Glomerular visceral epithelial cell (primary cell): ENCODE results near the gene TANK.

Experiments used
- DNase-seq: peaks from one replicate; pipeline ENCODE4 v3.0.0-alpha.2; 2016; ENCODE audit errors: extremely low spot score

The TANK gene

DNA sequence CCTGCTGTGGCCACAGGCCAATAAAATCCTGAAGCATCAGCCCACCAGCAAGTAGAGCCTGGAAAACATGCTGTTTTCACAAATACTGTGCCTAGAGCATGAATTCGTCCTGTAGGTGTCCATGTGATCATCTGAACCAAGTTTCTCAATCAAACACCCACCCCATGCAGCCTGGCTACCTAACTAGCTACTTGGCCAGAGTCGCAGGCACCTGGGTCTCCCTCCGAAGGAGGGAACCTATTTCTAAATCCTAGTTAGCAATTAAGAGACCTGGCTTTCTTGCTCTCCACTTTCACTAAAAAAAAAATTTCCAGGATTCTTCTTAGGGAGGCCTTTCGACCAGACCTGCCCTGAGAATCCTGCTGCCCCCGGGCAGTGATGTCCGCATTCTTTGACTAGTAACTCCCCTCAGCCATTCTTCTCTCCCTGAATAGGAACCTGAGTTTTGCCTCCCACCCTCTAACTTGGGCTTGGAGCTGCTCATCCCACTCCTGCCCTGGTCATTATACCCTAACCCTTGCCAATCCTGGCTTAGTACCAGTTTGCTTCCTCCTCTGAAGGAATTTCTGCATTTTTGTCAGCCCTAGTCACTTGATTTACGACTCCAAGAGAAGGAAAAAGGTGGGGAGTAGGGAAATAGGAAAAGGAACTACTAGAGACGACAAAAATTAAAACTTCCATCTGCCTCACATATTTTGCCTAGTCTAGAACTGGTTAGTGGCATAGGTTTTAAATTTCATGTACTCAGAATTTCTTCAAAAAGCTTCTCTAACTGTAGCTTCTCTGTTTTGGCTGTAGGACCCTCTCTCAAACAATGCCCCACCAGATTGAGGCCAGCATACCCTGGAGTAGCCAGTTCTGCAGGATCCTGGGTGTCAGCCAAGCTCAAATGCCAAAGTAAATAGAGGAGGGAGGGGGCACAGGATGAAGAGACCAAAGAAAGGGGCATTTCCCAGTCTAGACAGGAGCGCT lies 25.4 kb upstream of the TANK start:
- DNase-seq = peak; percentile 53

DNA sequence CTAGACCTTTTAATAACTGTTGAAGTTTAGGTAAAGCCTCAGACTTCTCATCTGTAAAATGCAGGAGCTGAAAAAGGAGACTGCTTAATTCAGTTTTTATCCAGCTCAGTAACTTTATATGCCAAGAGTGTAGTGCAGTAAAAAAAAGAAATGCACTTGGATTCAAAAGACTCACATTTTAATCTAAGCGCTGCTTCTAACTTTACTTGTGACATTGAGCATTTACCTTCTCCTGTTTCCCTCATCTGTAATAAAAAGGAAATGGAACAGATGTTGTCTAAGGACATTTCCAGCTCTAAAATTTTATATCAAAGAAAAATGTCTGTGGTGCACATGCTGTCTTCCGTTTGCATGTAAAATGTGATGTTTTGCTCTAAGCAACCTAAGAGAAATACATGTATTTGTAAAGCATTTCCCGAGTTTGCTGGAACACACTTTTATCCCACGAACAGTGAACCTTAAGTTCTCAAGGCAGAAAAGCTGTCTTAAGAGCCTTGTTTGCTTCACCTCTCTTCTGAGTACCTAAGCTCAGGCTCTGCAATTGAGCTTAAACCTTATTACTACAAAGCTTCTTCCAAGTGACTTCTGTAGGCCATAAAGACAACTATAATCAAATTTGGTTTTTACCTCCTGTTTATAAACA lies 24.2 kb upstream of the TANK start:
- DNase-seq = no peak

GRCh38 chr2:161136696-161137324 lies 23.4 kb upstream of the TANK start:
- DNase-seq = peak; percentile 67

DNA sequence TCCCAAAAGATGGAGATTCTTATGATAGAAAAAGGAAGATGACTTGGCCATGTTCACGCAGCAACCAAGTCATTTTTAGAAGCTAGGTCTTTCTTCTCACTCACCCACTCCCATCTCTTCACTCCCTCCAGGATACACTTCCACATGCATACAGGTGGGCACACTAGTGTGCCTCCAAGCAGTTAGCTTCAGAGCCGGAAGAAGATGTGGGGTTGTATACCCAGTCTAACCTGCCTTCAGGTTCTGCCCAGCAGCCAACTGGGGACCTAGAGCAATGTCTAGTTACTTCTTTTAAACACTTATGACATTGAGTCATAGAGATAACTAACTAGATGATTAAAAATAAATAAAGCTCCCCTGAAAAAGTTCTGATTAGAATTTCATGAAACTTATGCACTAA lies 21.8 kb upstream of the TANK start:
- peak; percentile 25 for DNase-seq

- peak; percentile 46 for DNase-seq
Measured at GRCh38 chr2:161139098-161139987, 20.9 kb upstream of the TANK start.

DNA sequence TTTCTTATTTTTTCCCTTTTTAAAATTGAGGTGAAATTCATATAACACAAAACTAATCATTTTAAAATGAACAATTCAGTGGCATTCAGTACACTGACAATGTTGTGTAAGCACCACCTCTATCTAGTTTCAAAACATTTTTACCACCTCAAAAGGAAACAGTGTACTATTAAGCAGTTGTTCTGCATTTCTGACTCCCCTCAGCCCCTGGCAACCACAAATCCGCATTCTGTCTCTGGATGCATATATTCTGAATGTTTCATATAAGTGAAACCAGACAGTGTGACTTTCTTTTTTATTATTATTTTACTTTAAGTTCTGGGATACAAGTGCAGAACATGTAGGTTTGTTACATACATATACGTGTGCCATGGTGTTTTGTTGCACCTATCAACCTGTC lies 19.2 kb upstream of the TANK start:
- no peak for DNase-seq

DNA sequence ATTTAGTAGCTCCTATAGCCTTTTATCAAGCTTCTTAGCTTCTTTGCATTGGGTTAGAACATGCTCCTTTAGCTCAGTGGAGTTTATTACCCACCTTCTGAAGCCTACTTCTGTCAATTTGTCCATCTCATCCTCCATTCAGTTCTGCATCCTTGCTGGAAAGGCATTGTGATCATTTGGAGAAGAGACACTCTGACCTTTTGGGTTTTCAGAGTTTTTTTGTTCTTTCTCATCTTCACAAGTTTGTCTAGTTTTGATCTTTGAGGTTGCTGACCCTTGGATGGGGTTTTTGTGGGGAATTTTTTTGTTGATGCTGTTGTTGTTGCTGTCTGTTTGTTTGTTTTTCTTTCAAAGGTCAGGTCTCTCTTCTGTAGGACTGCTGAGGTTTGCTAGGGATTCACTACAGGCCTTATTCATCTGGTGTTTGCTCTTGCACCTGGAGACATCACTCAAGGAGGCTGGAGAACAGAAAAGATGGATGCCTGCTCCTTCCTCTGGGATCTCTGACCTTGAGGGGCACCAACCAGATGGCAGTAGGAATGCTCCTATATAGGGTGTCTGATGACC lies 13.9 kb upstream of the TANK start:
- no peak for DNase-seq

DNA sequence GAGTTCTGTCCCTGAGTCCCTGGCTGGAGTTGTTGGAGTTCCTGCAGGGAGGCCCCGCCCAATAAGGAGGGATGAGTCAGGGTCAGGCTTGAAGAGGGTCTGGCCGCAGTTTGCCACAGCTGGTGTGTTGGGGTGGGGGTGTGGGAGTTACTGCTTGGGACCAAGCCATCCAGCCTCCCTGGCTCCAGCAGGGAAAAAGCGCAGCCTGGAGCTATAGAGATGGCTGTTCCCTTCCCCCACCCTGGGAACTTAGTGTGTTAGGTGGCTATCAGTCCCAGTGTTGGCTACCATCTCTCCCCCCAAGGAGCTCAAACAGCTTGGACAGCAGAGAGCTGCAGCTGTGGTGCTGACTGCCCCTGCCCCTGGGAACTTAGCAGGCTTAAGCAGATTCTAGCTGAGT lies 13.2 kb upstream of the TANK start:
- DNase-seq = no peak

GRCh38 chr2:161147856-161148255 lies 12.4 kb upstream of the TANK start:
- DNase-seq = no peak

GRCh38 chr2:161150704-161151103 lies 9.5 kb upstream of the TANK start:
- DNase-seq = no peak

DNA sequence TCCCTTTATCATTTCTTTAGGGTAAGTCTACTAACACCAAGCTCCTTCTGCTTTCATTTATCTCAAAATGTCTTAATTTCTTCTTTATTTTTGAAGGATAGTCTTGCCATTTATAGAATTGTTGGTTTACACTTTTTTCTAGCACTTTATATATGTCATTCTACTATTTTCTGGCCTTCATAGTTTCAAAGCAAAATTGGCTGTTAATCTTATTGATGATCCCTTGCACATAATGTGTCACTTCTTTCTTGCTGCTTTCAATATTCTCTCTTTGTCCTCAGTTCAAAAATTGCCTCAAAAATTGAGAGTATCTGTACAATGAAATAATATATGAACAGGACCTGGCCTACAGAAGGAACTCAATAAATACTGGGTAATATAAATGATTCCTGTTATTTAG lies 7.9 kb upstream of the TANK start:
- DNase-seq = no peak

GRCh38 chr2:161158882-161159281 lies 1.3 kb upstream of the TANK start:
- DNase-seq = no peak

- DNase-seq = no peak
Measured at GRCh38 chr2:161159456-161160225, 587 bp upstream of the TANK start.

- no peak for DNase-seq
Measured at GRCh38 chr2:161161074-161161706, 962 bp downstream of the TANK start.

GRCh38 chr2:161163440-161163839 lies 3.2 kb downstream of the TANK start:
- DNase-seq = no peak

DNA sequence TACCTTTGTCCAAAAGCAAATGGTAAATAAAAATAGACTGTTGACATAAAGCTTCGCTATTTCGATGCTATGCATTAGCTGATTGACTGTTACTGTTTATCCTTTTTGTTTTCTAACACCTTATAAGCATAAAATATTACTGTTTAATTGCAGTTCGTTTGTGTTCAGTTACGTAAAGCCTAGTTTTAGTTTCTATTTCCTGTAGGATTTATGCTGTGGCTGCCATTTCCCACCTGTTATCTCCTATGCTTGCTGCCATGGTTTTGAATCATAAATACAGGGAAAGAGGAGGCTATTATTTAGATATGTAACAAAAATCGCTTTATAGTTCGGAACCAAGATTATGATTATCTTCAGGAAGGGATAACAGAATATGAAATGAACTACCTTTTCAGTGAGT lies 3.9 kb downstream of the TANK start:
- no peak for DNase-seq

DNA sequence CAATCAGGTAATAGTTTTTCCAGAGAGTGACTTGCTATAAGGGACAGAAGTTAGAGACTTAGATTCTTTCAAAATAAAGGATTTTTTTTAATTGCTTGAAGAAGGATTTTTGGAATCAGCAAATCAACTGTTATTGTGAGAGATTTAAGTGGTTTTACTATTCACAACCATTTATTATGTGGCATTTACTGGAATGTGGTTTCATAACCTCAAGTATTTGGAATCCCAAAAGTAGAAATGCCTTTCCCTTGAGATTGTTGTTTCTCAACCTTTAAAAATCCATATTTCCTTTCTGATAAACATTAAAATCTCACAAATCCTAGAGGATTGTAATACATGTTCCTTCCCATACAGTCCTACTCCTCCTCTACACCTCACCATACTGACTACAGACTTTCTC lies 5.0 kb downstream of the TANK start:
- DNase-seq = peak; percentile 42

GRCh38 chr2:161165811-161166210 lies 5.6 kb downstream of the TANK start:
- DNase-seq = no peak

DNA sequence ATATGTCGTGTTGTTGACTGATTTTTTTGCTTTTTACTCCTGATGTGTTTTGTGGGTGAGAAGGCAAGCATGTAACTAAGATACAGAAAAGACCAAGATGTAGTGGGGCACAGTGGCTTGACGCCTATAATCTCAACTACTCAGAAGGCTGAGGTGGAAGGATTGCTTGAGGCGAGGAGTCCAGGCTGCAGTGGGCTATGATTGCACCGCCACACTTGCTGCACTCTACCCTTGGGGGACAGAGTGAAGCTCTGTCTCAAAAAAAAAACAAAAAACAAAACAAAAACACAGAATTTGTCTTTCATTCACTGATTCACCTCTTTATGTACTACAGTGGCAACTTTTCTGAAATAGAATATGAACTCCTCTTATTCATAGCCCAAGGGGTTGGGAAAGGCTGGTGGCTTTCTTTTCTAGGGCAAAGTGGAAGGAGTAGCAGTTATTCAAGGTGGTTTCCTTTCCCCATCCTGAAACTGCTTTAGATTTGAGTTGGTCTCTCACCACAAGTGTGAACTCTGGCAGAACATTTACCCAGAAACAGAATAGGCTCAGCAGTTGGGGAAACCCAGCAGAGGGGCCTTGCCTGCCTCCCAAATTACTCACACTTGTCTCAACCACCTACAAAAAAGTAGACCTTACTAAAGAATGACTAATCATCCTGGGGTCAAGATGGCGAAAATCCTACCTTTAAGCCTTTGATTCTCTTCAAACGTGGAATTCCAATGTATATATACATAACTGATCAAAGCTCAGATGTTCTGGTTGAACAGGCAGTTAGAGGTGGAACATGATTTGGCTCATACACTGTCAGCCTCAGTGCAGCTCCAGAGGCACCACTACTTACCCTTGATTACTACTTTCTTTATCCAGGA lies 6.5 kb downstream of the TANK start:
- DNase-seq = peak; percentile 85
